AG09309 (cell line): ENCODE measurements around the gene AMDHD2.

Source experiments
- DNase-seq: peaks from one replicate; pipeline ENCODE4 v3.0.0-alpha.2; 2010; ENCODE audit warnings: low read depth
- H3K4me3 ChIP-seq: 2 replicates; pipeline ENCODE4 v1.5.1; 2011; ENCODE audit warnings: mild to moderate bottlenecking, low read depth, low read length, moderate library complexity; ENCODE audit not compliant: control insufficient read depth
- TF ChIP-seq, protein P1 (sequence below): IDR thresholded peaks from 2 replicates; pipeline ENCODE4 v1.5.1; 2011; ENCODE audit warnings: mild to moderate bottlenecking, low read depth, low read length, inconsistent platforms; ENCODE audit not compliant: insufficient read depth, control insufficient read depth; ENCODE audit errors: missing control alignments

AMDHD2 gene

DNA sequence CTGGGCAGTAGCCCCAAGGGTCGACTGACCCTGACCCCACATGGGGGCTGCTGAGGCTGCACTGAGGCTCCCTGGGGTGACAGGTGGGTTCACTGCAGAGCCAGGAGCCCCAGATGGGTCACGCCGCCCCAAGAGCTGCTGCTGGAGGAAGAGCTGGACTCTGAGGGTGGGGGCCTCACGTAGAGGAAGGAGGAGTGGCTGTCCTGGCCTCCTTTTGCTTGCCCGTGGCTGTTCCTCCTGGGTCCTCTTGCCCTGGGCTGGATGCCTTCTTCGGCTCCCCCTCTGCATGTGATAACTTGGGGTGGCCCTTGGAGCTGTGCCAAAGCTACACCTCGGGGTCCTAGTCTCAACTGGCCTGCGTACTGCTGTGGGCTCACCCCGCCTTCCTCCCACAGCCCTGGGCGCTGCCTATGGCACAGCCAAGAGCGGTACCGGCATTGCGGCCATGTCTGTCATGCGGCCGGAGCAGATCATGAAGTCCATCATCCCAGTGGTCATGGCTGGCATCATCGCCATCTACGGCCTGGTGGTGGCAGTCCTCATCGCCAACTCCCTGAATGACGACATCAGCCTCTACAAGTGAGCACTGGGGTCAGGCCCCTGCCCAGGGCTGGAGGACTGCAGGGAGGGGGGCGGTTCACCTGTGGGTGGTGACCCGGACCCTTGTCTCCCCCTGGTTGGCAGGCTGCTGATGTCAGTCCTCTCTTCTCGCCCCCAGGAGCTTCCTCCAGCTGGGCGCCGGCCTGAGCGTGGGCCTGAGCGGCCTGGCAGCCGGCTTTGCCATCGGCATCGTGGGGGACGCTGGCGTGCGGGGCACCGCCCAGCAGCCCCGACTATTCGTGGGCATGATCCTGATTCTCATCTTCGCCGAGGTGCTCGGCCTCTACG is 1.1 kb upstream of the AMDHD2 start:
- H3K4me3 ChIP-seq, result no peak overlapping the region
- DNase-seq, result no peak
- TF ChIP-seq, protein P1, sequence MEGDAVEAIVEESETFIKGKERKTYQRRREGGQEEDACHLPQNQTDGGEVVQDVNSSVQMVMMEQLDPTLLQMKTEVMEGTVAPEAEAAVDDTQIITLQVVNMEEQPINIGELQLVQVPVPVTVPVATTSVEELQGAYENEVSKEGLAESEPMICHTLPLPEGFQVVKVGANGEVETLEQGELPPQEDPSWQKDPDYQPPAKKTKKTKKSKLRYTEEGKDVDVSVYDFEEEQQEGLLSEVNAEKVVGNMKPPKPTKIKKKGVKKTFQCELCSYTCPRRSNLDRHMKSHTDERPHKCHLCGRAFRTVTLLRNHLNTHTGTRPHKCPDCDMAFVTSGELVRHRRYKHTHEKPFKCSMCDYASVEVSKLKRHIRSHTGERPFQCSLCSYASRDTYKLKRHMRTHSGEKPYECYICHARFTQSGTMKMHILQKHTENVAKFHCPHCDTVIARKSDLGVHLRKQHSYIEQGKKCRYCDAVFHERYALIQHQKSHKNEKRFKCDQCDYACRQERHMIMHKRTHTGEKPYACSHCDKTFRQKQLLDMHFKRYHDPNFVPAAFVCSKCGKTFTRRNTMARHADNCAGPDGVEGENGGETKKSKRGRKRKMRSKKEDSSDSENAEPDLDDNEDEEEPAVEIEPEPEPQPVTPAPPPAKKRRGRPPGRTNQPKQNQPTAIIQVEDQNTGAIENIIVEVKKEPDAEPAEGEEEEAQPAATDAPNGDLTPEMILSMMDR, result no peak

DNA sequence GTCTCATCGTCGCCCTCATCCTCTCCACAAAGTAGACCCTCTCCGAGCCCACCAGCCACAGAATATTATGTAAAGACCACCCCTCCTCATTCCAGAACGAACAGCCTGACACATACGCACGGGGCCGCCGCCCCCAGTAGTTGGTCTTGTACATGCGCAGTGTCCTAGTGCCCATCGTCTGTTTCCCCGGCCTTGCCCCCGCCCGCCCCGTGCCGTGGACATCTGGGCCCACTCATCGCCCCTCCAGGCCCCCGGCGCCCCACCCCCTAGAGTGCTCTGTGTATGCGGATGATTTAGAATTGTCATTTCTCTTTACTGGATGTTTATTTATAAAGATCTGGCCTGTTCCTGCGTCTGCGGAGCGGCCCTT is 475 bp upstream of the AMDHD2 start:
- no peak for DNase-seq
- TF ChIP-seq, protein P1, result no peak
- H3K4me3 ChIP-seq, result no peak overlapping the region

DNA sequence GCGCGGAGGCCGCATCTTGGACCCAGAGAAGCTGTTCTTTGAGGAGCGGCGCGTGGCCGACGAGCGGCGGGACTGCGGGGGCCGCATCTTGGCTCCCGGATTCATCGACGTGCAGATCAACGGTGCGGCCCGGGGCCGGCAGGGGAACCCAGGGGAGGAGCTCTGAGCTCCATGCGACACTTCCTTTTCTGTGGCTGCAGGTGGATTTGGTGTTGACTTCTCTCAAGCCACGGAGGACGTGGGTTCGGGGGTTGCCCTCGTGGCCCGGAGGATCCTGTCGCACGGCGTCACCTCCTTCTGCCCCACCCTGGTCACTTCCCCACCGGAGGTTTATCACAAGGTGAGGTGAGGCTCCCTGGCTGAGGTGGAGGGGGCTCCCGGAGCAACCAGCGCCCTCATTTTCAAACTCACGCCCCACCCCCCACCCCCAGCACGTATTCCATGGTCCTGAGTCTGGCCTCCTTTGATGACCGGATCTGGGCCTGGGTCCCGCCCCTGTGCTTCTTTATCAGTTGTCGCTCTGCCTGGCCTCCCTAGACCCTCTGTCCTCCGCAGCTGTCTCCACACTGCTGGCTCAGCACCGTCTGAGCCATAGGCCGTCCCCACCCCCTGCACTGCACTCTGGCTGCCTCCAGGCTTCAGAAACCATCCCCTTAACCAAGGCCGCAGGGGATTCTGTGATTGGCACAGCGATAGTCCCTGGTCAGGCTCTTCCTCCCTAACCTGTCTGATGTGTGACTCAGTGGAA is 787 bp downstream of the AMDHD2 start:
- H3K4me3 ChIP-seq, result peak overlapping the region; percentile 67
- TF ChIP-seq, protein P1, result no peak
- no peak for DNase-seq

DNA sequence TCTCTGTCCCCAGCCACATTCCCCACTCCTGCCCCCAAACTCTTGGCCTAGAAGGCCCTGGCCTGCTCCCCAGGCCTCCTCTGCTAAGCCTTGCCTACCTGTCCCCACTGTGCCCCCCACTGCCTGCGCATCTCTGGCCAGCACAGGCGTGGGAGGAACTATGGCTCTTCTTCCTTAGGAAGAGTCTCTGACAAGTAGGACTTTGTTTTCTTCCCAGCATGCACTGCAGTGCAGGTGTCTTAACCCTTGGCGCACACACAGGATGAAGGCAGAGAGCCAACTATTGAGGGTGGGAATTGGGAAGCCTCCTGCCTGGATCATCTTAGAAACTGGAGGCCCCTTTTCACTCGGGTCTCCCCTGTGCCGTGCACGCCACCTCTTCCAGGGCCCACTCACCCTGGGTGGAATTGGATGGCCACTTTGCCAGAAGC is 3.6 kb downstream of the AMDHD2 start:
- TF ChIP-seq, protein P1, result no peak
- DNase-seq, result no peak
- H3K4me3 ChIP-seq, result no peak overlapping the region

DNA sequence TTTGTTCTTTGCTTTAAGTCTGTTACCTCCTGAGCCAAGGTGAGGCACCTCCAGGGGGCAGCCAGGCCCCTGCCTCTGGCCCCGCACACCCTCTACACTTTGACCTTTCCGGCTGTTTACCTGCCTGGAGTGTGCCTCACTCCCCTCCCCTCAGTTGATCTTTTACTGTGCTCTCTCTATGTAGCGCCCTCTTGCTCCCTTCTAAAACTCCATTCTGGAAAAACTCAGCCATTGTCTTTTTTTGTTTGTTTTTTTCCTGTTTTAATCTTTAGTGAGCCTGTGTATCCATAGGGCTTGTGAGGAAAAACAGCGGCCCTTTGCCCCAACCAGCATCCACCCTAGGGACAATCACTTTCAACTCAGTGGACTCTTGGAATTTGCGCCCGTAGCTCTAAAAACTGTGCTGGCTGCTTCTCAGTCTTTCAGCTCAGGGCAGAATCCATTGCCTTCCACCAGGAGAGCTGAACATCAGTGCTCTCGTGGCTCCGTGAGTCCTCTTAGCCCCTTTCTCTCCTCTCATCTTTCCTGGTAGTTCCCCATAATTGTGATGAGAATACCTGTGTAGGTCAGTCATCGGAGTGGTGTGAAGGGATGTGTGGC is 4.3 kb downstream of the AMDHD2 start:
- TF ChIP-seq, protein P1, result no peak
- DNase-seq, result no peak
- H3K4me3 ChIP-seq, result no peak overlapping the region

DNA sequence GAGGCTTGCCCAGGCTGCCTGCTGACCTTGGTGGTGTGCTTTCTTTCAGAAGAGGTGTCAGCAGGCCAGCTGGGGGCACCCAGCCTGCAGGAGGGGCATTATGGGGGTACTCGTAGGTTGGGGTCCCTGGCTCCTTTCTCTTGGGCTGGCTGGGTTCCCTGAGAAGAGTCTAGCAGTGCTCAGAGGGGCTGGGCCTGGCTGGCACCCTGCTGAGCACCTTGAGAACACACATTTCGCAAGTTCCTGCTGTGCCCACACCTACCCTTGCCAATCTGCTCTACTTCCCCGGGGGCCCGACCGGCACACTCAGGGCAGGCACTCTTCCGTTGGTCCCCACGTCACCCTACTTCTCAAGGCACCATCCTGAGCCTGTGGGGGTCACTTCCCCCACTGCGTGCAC is 6.0 kb downstream of the AMDHD2 start:
- no peak for DNase-seq
- TF ChIP-seq, protein P1, result no peak
- H3K4me3 ChIP-seq, result no peak overlapping the region
